GM08714 (cell line): ENCODE measurements around the gene NDUFV2.
"Not testable (repeated sequence)": the region's sequence is repeated elsewhere in the genome, so short reads cannot be mapped to it uniquely, and the experiment has no call there.

ENCODE experiments used
- H3K4me3 ChIP-seq: fragments of 200-500 bp; sonication (Bioruptor generic); 2 replicates; pipeline ENCODE4 v1.5.1; 2014; ENCODE audit warnings: mild to moderate bottlenecking, low read length, inconsistent platforms
- ZNF274 ChIP-seq: IDR thresholded peaks from 2 replicates; pipeline ENCODE4 v1.6.1; 2012; ENCODE audit warnings: mild to moderate bottlenecking, low read depth, low read length

NDUFV2 gene

GRCh38 chr18:9140381-9140780 lies 37.9 kb downstream of the NDUFV2 start:
- H3K4me3 ChIP-seq: peak overlapping the region; percentile 30; the same call in 1 of the 2 replicates
- no peak for TF ChIP-seq ZNF274

DNA sequence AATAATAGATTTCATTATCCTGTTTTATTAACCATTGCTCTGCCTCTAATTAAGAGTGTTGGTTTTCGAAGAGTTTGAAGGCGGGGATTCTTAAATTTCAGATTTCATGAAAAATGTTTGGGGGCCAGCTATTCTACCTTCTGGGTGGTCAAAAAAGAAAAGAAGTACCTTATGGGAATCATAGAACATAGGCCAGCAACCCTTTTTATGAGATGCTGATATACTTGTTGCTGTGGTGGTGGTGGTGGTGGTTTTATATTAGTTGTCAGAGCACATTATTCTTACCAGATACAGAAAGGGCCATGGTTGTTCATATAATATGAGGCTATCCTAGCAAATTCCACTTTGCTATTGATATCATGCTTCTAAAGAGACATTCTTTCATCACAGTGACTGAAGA lies 38.5 kb downstream of the NDUFV2 start:
- peak overlapping the region; percentile 30; the same call in 1 of the 2 replicates for H3K4me3 ChIP-seq
- no peak for TF ChIP-seq ZNF274

GRCh38 chr18:9146224-9146623 lies 43.7 kb downstream of the NDUFV2 start:
- TF ChIP-seq ZNF274: no peak
- H3K4me3 ChIP-seq: no peak overlapping the region

GRCh38 chr18:9147440-9148202 lies 45.1 kb downstream of the NDUFV2 start:
- H3K4me3 ChIP-seq: no peak overlapping the region
- no peak for TF ChIP-seq ZNF274

GRCh38 chr18:9148203-9148552 lies 45.7 kb downstream of the NDUFV2 start:
- no peak overlapping the region for H3K4me3 ChIP-seq
- TF ChIP-seq ZNF274: no peak

DNA sequence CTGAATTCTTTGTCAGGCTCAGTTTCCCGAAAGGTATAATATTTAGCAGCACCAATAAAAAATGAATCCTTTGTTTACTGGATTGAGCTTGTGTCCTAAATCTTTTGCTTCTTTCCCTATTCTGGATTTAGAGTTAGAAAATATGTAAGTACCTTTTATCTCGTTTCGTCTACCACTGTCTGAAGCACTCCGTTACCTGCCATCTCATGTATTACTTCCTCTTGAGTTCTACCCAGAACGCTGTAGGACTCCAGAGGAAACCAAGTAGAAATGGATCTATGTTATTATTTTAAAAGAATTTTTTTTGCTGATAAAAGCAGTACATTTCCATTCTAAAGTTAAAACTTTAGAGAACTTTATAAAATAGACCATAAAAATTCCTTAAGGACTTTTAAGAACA lies 47.6 kb downstream of the NDUFV2 start:
- H3K4me3 ChIP-seq: peak overlapping the region; percentile 24; the same call in 1 of the 2 replicates
- no peak for TF ChIP-seq ZNF274

GRCh38 chr18:9153256-9153655 lies 50.8 kb downstream of the NDUFV2 start:
- H3K4me3 ChIP-seq: no peak overlapping the region
- TF ChIP-seq ZNF274: no peak

GRCh38 chr18:9156604-9157249 lies 54.2 kb downstream of the NDUFV2 start:
- TF ChIP-seq ZNF274: no peak

DNA sequence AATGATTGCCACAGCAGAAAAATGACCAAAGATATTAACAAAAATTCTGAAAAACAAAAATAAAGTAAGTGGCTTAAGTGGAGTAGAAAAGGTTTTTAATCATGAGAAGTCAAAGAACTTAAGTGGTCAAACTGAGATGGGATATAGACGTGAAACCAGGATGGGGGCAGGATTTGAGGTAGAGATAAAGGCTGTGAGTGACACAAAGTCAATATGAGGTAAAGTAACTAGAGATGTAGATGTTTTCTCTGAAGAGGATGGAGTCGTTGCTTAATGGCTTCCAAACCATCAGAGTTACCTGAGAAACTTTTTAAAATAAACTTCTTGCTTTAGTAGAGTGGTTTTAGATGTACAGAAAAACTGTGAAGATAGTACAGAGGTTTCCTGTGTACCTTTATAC lies 55.3 kb downstream of the NDUFV2 start:
- no peak overlapping the region for H3K4me3 ChIP-seq
- no peak for TF ChIP-seq ZNF274

More at GRCh38 chr18:9156604-9157249, 54.2 kb downstream of the NDUFV2 start:
- H3K4me3 ChIP-seq: no peak overlapping the region

DNA sequence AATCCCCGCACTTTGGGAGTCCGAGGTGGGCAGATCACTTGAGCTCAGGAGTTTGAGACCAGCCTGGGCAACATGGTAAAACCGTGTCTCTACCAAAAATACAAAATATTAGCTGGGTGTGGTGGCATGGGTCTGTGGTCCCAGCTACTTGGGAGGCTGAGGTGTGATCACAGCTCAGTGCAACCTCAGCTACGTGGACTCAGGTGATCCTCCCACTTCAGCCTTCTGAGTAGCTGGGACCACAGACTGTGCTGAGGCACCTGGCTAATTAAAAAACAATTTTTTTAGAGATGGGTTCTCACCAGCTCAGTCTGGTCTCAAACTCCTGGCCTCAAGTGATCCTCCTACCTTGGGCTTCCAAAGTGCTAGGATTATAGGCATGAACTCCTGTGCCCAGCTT lies 57.5 kb downstream of the NDUFV2 start:
- no peak overlapping the region for H3K4me3 ChIP-seq
- TF ChIP-seq ZNF274: no peak

DNA sequence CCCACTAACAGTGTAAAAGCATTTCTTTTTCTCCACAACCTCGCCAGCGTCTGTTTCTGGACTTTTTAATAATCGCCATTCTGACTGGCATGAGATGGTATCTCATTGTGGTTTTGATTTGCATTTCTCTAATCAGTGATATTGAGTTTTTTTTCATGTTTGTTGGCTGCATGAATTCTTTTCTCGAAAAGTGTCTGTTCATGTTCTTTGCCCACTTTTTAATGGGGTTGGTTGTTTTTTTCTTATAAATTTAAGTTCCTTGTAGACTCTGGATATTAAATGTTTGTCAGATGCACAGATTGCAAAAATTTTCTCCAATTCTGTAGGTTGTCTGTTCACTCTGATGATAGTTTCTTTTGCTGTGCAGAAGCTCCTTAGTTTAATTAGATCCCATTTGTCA lies 60.2 kb downstream of the NDUFV2 start:
- H3K4me3 ChIP-seq: not testable (repeated sequence)

DNA sequence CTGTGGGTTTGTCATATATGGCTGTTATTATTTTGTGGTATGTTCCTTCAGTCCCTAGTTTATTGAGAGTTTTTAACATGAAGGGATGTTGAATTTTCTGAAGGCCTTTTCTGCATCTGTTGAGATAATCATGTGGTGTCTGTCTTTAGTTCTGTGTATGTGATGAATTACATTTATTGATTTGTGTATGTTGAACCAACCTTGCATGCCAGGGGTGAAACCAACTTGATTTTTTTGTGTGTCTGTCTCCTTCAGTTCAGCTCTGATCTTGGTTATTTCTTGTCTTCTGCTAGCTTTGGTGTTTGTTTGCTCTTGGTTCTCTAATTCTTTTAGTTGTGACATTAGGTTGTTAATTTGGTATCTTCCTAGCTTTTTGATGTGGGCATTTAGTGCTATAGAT lies 61.6 kb downstream of the NDUFV2 start:
- not testable (repeated sequence) for H3K4me3 ChIP-seq

DNA sequence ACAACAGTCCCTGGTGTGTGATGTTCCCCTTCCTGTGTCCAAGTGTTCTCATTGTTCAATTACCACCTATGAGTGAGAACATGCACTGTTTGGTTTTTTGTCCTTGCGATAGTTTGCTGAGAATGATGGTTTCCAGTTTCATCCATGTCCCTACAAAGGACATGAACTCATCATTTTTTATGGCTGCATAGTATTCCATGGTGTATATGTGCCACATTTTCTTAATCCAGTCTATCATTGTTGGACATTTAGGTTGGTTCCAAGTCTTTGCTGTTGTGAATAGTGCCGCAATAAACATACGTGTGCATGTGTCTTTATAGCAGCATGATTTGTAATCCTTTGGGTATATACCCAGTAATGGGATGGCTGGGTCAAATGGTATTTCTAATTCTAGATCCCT lies 63.4 kb downstream of the NDUFV2 start:
- H3K4me3 ChIP-seq: not testable (repeated sequence)

GRCh38 chr18:9169515-9169914 lies 67.0 kb downstream of the NDUFV2 start:
- H3K4me3 ChIP-seq: not testable (repeated sequence)

- not testable (repeated sequence) for H3K4me3 ChIP-seq
Measured at GRCh38 chr18:9171919-9172318, 69.4 kb downstream of the NDUFV2 start.

DNA sequence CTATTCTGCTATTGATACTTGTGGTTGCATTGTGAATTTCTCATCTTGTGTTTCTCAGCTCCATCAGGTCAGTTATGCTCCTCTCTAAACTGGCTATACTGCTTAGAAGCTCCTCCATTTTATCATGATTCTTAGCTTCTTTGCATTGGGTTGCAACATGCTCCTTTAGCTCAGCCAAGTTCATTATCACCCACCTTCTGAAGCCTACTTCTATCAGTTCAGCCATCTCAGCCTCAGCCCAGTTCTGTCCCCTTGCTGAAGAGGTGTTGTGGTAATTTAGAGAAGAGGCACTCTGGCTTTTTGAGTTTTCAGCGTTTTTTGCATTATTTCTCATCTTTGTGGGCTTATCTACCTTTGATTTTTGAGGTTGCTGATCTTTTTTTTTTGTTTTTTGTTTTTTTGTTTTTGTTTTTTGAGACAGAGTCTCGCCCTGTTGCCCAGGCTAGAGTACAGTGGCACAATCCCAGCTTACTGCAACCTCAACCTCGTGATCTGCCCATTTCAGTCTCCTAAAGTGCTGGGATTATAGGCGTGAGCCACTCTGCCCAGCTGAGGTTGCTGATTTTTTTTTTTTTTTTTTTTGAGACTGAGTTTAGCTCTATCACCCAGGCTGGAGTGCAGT lies 70.1 kb downstream of the NDUFV2 start:
- no peak for TF ChIP-seq ZNF274
- H3K4me3 ChIP-seq: no peak overlapping the region
